H9 (cell line): ENCODE results near the gene ZNF668. TPM values are rescaled to one million over a fixed set of nuclear protein-coding genes. Genes with fewer than 3 reads are reported as not detected.

Experiments
- DNase-seq: peaks from one replicate; pipeline ENCODE4 v3.0.0-alpha.2; 2017
- H2AFZ ChIP-seq: one replicate; pipeline ENCODE4 v1.6.1; 2013; ENCODE audit warnings: mild to moderate bottlenecking, low read length, control low read depth, moderate library complexity
- H2AK5ac ChIP-seq: 2 replicates; pipeline ENCODE4 v1.6.1; 2013; ENCODE audit warnings: low read length, control low read depth, mixed read lengths; ENCODE audit not compliant: insufficient read length
- H2BK120ac ChIP-seq: one replicate; pipeline ENCODE4 v1.6.1; 2013; ENCODE audit warnings: low read depth, mild to moderate bottlenecking, low read length, control low read depth, inconsistent platforms; ENCODE audit not compliant: poor library complexity, severe bottlenecking
- H2BK12ac ChIP-seq: 2 replicates; pipeline ENCODE4 v1.6.1; 2013; ENCODE audit warnings: low read length, control low read depth, mixed read lengths, low read depth; ENCODE audit not compliant: insufficient read length
- H2BK15ac ChIP-seq: 2 replicates; pipeline ENCODE4 v1.6.1; 2013; ENCODE audit warnings: low read depth, low read length, control low read depth
- H2BK20ac ChIP-seq: one replicate; pipeline ENCODE4 v1.6.1; 2013; ENCODE audit warnings: low read depth, mild to moderate bottlenecking, low read length, control low read depth, inconsistent platforms; ENCODE audit not compliant: poor library complexity, severe bottlenecking
- H2BK5ac ChIP-seq: 2 replicates; pipeline ENCODE4 v1.6.1; 2013; ENCODE audit warnings: low read length, control low read depth, mixed read lengths; ENCODE audit not compliant: insufficient read length
- H3K14ac ChIP-seq: 2 replicates; pipeline ENCODE4 v1.6.1; 2013; ENCODE audit warnings: low read length, control low read depth; ENCODE audit not compliant: insufficient read depth
- H3K18ac ChIP-seq: 2 replicates; pipeline ENCODE4 v1.6.1; 2013; ENCODE audit warnings: low read depth, mild to moderate bottlenecking, mixed read lengths, low read length, control low read depth; ENCODE audit not compliant: insufficient read length
- H3K23ac ChIP-seq: 2 replicates; pipeline ENCODE4 v1.6.1; 2013; ENCODE audit warnings: low read length, control low read depth, mixed read lengths, low read depth; ENCODE audit not compliant: insufficient read length
- H3K23me2 ChIP-seq: 2 replicates; pipeline ENCODE4 v1.6.1; 2013; ENCODE audit warnings: low read depth, mild to moderate bottlenecking, mixed read lengths, low read length, control low read depth; ENCODE audit not compliant: insufficient read length, poor library complexity, severe bottlenecking
- H3K27ac ChIP-seq: 2 replicates; pipeline ENCODE4 v1.5.1; 2013; ENCODE audit warnings: low read length, control low read depth, mixed read lengths, low read depth; ENCODE audit not compliant: insufficient read length
- H3K27me3 ChIP-seq: 2 replicates; pipeline ENCODE4 v1.6.1; 2013; ENCODE audit warnings: low read length, control low read depth, inconsistent platforms; ENCODE audit not compliant: insufficient read depth
- H3K4ac ChIP-seq: 2 replicates; pipeline ENCODE4 v1.6.1; 2013; ENCODE audit warnings: low read depth, mild to moderate bottlenecking, control low read depth, inconsistent platforms, low read length, moderate library complexity
- H3K4me1 ChIP-seq: 2 replicates; pipeline ENCODE4 v1.6.1; 2013; ENCODE audit warnings: low read length, control low read depth, inconsistent platforms; ENCODE audit not compliant: insufficient read depth
- H3K4me2 ChIP-seq: 2 replicates; pipeline ENCODE4 v1.6.1; 2013; ENCODE audit warnings: low read length, control low read depth, mixed read lengths; ENCODE audit not compliant: insufficient read length, insufficient read depth
- H3K56ac ChIP-seq: 2 replicates; pipeline ENCODE4 v1.6.1; 2013; ENCODE audit warnings: low read depth, mild to moderate bottlenecking, mixed read lengths, low read length, control low read depth; ENCODE audit not compliant: insufficient read length
- H3K79me1 ChIP-seq: 2 replicates; pipeline ENCODE4 v1.6.1; 2013; ENCODE audit warnings: low read depth, mild to moderate bottlenecking, moderate library complexity, low read length, control low read depth, inconsistent platforms; ENCODE audit not compliant: insufficient read depth, poor library complexity, severe bottlenecking
- H3K79me2 ChIP-seq: 2 replicates; pipeline ENCODE4 v1.6.1; 2013; ENCODE audit warnings: low read length, control low read depth, inconsistent platforms; ENCODE audit not compliant: insufficient read depth
- H3K9ac ChIP-seq: 2 replicates; pipeline ENCODE4 v1.6.1; 2013; ENCODE audit warnings: low read length, control low read depth, mixed read lengths; ENCODE audit not compliant: insufficient read length; ENCODE audit errors: extremely low read depth
- H3K9me3 ChIP-seq: one replicate; pipeline ENCODE4 v1.6.1; 2013; ENCODE audit warnings: low read depth, low read length, inconsistent platforms; ENCODE audit not compliant: control insufficient read depth
- H3T11ph ChIP-seq: one replicate; pipeline ENCODE4 v1.6.1; 2013; ENCODE audit warnings: mild to moderate bottlenecking, low read length, control low read depth, inconsistent platforms
- H4K20me1 ChIP-seq: one replicate; pipeline ENCODE4 v1.6.1; 2013; ENCODE audit not compliant: control insufficient read depth, insufficient read length, insufficient read depth
- H4K5ac ChIP-seq: 2 replicates; pipeline ENCODE4 v1.6.1; 2013; ENCODE audit warnings: low read depth, mild to moderate bottlenecking, mixed read lengths, low read length, control low read depth; ENCODE audit not compliant: insufficient read length
- H4K8ac ChIP-seq: replicated peaks from 2 replicates; pipeline ENCODE4 v1.6.1; 2013; ENCODE audit warnings: low read length, control low read depth, mixed read lengths, low read depth; ENCODE audit not compliant: insufficient read length
- H4K91ac ChIP-seq: 2 replicates; pipeline ENCODE4 v1.6.1; 2013; ENCODE audit warnings: low read depth, mild to moderate bottlenecking, moderate library complexity, mixed read lengths, low read length, control low read depth; ENCODE audit not compliant: insufficient read length
- H3K27ac Mint-ChIP-seq, 3 experiments: 2 replicates in 2 of 3; 3 replicates in 1 of 3; pipeline ENCODE4 v1.8.0; 2020 to 2021; ENCODE audit warnings: mixed read lengths in 3 of 3, mild to moderate bottlenecking in 1 of 3, moderate library complexity in 1 of 3
- H3K27me3 Mint-ChIP-seq: 2 replicates; pipeline ENCODE4 v1.8.0; 2021; ENCODE audit warnings: low read depth, mild to moderate bottlenecking, moderate library complexity, mixed read lengths
- H3K36me3 Mint-ChIP-seq, 3 experiments: 2 replicates in 2 of 3; 3 replicates in 1 of 3; pipeline ENCODE4 v1.8.0; 2020 to 2021; ENCODE audit warnings: low read depth in 3 of 3, mixed read lengths in 3 of 3; ENCODE audit not compliant: insufficient read depth in 1 of 3
- H3K4me1 Mint-ChIP-seq, 2 experiments: 2 replicates each; pipeline ENCODE4 v1.8.0; 2020; ENCODE audit warnings: mixed read lengths in 2 of 2
- H3K4me3 Mint-ChIP-seq, 2 experiments: 2 replicates in 1 of 2; 3 replicates in 1 of 2; pipeline ENCODE4 v1.8.0; 2020 to 2021; ENCODE audit warnings: mild to moderate bottlenecking in 2 of 2, mixed read lengths in 2 of 2, moderate library complexity in 1 of 2
- H3K9me3 Mint-ChIP-seq, 2 experiments: 2 replicates in 1 of 2; 3 replicates in 1 of 2; pipeline ENCODE4 v1.8.0; 2020; ENCODE audit warnings: mild to moderate bottlenecking in 2 of 2, mixed read lengths in 2 of 2, moderate library complexity in 1 of 2
- WGBS: extraction: QIAGEN DNeasy Blood & Tissue Kit; methylation state at CpG from one replicate; pipeline ENCODE4 v1.1.7; 2013; ENCODE audit warnings: missing lambda C conversion rate, low lambda C conversion rate, mixed read lengths; ENCODE audit not compliant: insufficient read length; ENCODE audit errors: extremely low coverage; 5-methylcytosine and 5-hydroxymethylcytosine counted together
- total RNA-seq: library from RNA; stranded (reverse); gene quantifications from 2 replicates; pipeline ENCODE4 v1.2.1, GENCODE V29; 2021
- TF ChIP-seq, protein P1 (sequence below): fragments of 200-600 bp; sonication (generic); conservative IDR thresholded peaks from 3 replicates; pipeline ENCODE4 v1.8.0; 2021; ENCODE audit warnings: antibody characterized with exemption, mild to moderate bottlenecking

The ZNF668 gene
- total RNA-seq, 1 experiment from 2014 or later: 18.6 TPM

DNA sequence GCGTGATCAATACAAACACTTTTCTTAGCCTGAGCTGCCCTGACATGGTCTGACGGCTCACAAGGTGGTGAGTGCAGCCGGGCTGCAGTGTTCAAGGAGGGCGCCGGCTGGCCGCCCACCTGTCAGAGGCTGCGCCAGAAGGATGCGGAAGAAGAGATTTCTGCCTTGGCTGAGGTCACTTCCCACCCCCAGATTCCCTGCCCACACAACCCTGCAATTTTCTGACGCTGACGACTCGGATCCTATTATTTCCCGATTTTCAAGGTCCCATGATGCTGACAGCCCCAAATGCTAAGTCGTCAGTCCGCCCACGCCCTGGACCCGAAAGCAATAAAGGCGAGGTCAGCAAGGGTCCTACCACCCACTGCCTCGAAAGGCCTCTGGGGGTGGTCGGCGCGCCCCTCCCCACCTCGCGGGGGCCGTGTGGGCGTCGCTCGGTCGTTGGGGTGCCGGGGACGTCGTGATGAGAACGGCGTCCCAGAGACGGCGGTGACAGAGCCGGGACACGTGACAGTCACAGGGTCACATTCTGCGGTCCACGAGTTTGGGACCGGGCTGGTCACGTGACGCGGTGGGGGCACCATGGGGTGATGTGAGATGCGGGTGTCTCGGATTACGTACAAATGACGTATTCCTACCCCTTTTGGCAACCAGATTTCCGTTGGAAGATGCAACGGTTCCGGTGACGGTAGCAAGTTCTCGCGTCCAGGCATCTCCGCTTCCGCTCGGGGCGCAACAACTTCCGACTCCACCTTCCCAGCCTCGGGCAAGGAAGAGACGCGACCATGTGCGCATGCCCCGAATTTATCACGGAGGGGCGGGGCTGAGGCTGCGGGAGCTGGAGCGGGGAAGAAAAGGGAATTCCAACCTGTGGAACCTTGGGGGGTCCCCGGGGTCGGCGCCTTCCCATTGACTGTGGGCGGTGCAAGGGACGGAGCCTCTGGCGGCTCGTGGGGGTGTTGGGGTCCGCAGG is 41.0 kb downstream of the ZNF668 start, which contains the start of gene STX4:
Gene STX4, plus strand, starts transcription at position 823 of the 973 bp plus-strand sequence. CDS start 248 bp downstream, outside the sequence.
- Histone ChIP-seq H3K9me3 (no peaks in the 10 kb centered on the region), H3K56ac (no peak within 1 kb of the TSS), H4K8ac (no peak within 1 kb of the TSS), H4K5ac (no peak within 1 kb of the TSS), H4K91ac (no peak within 1 kb of the TSS), H3K79me2 (no peaks in the 10 kb centered on the region), H3K4me2 (peak within 1 kb of the TSS; percentile 62), H3K79me1 (no peaks in the 10 kb centered on the region), H3K27me3 (no peaks in the 10 kb centered on the region), H3K9ac (no peak within 1 kb of the TSS), H3K23me2 (peaks cover 17% of the 10 kb centered on the region), H2BK15ac (no peak within 1 kb of the TSS), H4K20me1 (peaks cover 5% of the 10 kb centered on the region), H3K4ac (no peak within 1 kb of the TSS), H2BK5ac (no peak within 1 kb of the TSS), H2BK12ac (no peak within 1 kb of the TSS), H2BK120ac (no peak within 1 kb of the TSS), H3K4me1 (no peaks in the 10 kb centered on the region), H2AK5ac (no peak within 1 kb of the TSS), H3K18ac (no peak within 1 kb of the TSS), H2AFZ (no peak within 1 kb of the TSS), H2BK20ac (no peak within 1 kb of the TSS), H3T11ph (no peak within 1 kb of the TSS), H3K23ac (no peak within 1 kb of the TSS), H3K14ac (no peak within 1 kb of the TSS), H3K27ac (no peak within 1 kb of the TSS)
- peaks cover 7 to 17% of the 10 kb centered on the region in 2 experiments; a peak in 3 of 4 replicates for H3K4me1 Mint-ChIP-seq
- H3K27me3 Mint-ChIP-seq: no peaks in the 10 kb centered on the region; the same call in 1 of the 2 replicates
- H3K4me3 Mint-ChIP-seq: peak within 1 kb of the TSS; percentile 89 to 95
- peak; percentile 95 for DNase-seq
- peak within 1 kb of the TSS; percentile 70 to 91 (median 91); a peak in 5 of 7 replicates for H3K27ac Mint-ChIP-seq
- no peaks in the 10 kb centered on the region for H3K9me3 Mint-ChIP-seq
- no CpG with 5 or more reads among the region's 75 CpGs for WGBS
- TF ChIP-seq, protein P1, sequence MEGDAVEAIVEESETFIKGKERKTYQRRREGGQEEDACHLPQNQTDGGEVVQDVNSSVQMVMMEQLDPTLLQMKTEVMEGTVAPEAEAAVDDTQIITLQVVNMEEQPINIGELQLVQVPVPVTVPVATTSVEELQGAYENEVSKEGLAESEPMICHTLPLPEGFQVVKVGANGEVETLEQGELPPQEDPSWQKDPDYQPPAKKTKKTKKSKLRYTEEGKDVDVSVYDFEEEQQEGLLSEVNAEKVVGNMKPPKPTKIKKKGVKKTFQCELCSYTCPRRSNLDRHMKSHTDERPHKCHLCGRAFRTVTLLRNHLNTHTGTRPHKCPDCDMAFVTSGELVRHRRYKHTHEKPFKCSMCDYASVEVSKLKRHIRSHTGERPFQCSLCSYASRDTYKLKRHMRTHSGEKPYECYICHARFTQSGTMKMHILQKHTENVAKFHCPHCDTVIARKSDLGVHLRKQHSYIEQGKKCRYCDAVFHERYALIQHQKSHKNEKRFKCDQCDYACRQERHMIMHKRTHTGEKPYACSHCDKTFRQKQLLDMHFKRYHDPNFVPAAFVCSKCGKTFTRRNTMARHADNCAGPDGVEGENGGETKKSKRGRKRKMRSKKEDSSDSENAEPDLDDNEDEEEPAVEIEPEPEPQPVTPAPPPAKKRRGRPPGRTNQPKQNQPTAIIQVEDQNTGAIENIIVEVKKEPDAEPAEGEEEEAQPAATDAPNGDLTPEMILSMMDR: no peak
- no peaks in the 10 kb centered on the region; a peak in 1 of 7 replicates for H3K36me3 Mint-ChIP-seq
